Astrocyte of the cerebellum (primary cell): ENCODE results near the gene CD52.
"Not testable (repeated sequence)": the region's sequence is repeated elsewhere in the genome, so short reads cannot be mapped to it uniquely, and the experiment has no call there.

Experiments
- DNase-seq: peaks from one replicate; pipeline ENCODE4 v3.0.0-alpha.2; 2011; ENCODE audit warnings: low read depth
- H3K4me3 ChIP-seq: 2 replicates; pipeline ENCODE4 v1.5.1; 2011; ENCODE audit warnings: mild to moderate bottlenecking, low read depth, low read length, moderate library complexity
- in situ Hi-C: cut with HindIII; loops from 2 replicates; pipeline ENCODE4 v1.10.0; 2017; ENCODE audit warnings: low sequenced_read_pairs
- TF ChIP-seq, protein P1 (sequence below): IDR thresholded peaks from 2 replicates; pipeline ENCODE4 v1.5.1; 2012; ENCODE audit warnings: low read length, low read depth, moderate library complexity, mild to moderate bottlenecking; ENCODE audit errors: missing control alignments

The CD52 gene

DNA sequence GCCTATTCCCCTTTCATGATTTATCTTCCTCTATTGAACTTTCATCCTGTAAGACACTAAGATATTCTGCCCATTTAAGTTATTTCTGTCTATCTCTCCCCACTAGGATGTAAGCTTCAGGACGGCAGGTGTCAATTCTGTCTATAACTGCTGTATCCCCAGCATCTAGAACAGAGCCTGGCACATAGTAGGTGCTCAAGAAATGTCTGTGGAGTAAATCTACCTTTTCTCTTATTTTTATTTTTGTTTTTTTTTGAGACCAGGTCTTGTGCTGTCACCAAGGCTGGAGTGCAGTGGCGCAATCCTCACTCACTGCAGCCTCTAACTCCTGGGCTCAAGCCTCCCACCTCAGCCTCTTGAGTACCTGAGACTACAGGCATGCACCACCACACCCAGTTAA lies 5.6 kb downstream of the CD52 start:
- TF ChIP-seq, protein P1, sequence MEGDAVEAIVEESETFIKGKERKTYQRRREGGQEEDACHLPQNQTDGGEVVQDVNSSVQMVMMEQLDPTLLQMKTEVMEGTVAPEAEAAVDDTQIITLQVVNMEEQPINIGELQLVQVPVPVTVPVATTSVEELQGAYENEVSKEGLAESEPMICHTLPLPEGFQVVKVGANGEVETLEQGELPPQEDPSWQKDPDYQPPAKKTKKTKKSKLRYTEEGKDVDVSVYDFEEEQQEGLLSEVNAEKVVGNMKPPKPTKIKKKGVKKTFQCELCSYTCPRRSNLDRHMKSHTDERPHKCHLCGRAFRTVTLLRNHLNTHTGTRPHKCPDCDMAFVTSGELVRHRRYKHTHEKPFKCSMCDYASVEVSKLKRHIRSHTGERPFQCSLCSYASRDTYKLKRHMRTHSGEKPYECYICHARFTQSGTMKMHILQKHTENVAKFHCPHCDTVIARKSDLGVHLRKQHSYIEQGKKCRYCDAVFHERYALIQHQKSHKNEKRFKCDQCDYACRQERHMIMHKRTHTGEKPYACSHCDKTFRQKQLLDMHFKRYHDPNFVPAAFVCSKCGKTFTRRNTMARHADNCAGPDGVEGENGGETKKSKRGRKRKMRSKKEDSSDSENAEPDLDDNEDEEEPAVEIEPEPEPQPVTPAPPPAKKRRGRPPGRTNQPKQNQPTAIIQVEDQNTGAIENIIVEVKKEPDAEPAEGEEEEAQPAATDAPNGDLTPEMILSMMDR = no peak
- no peak overlapping the region for H3K4me3 ChIP-seq
- DNase-seq = no peak
- in situ Hi-C loops = no loop called here

DNA sequence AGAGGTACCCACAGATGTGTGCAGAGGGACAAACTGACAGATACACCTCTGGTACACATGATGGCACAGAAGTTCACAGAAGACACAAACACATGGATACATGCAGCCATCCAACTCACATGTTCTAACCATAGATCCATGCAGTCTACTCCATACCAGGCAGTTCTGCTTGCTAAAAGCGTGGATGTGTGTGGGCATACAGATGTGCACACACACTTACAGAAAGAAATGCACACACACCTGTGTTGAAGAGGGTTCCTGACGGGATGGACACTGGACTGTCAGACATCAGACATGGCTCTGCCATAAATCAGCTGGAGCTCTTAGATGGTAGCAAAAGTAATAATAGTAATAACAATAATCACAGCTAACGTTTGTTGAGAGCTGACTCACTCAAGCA lies 6.8 kb downstream of the CD52 start:
- TF ChIP-seq, protein P1 = no peak
- in situ Hi-C loops = no loop called here
- no peak for DNase-seq

DNA sequence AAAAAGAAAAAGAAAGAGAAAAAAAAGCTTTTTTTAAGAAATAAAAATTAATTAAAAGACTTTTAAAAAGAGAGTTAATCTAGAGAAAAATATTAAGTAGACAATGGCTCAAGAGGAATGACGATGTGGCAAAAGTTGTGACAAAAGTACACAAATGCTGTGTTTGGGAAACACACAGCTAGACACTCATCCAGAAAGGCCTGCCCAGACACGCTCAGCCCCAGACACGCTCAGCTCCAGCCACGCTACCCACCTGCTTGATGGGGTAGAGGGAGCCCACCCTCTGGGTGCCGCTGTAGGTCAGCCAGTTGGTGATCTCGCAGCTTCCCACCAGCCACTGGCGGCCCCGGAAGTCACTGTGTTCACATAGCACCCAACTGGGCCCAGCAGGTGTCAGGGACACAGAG lies 10.2 kb downstream of the CD52 start:
- in situ Hi-C loops = no loop called here
- no peak for DNase-seq
- H3K4me3 ChIP-seq = no peak overlapping the region
- TF ChIP-seq, protein P1 = no peak

More for the DNA sequence above, 6.8 kb downstream of the CD52 start:
- H3K4me3 ChIP-seq = no peak overlapping the region

DNA sequence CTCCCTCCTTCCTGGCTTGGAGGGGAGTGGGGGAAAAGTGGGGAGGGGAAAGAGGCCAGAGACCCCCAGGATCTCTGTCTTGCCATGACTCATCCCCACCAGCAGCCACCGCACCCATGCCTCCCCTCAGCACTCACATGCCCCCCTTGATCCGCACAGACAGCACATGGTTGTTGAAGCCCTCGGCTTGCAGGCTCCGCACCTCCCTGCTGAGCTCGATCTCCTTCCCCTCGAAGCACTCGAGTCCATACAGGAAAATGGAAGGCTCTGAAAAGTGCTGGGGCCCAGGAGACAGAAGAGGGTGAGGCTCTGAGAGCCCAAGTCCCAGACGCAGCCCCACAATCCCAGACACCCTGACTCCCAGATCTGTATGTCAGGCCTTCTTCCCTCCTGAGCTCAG lies 10.8 kb downstream of the CD52 start:
- in situ Hi-C loops = no loop called here
- no peak overlapping the region for H3K4me3 ChIP-seq
- DNase-seq = no peak
- TF ChIP-seq, protein P1 = no peak

DNA sequence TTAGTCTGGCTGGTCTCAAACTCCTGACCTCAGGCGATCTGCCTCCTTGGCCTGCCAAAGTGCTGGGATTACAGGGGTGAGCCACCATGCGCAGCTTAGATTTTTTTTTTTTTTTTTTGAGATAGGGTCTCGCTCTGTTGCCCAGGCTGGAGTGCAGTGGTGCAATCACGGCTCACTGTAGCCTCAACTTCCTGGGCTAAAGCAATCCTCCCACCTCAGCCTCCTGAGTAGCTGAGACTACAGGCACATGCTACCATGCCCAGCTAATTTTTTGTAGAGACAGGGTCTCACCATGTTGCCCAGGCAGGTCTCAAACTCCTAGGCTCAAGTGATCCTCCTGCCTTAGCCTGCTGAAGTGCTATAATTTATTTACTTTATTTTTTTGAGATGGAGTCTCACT lies 11.6 kb downstream of the CD52 start:
- in situ Hi-C loops, DNase-seq, H3K4me3 ChIP-seq: not testable (repeated sequence)

DNA sequence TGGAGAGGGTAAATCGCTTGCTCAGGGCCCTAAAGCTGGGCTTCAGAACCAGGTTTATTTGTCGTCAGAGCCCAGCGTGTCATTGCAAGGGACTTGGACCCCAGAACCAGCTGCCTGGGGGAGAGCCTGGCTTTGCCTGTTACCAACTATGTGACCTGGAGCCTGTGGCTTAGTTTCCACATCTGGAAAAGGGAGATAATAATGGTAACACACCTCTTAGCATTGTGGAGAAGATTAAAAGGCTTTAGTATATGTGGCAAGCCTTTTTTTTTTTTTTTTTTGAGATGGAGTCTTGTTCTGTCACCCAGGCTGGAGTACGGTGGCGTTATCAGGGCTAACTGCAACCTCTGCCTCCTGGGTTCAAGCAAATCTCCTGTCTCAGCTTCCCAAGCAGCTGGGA lies 12.5 kb downstream of the CD52 start:
- in situ Hi-C loops = no loop called here
- DNase-seq = no peak
- H3K4me3 ChIP-seq = no peak overlapping the region
- TF ChIP-seq, protein P1 = no peak

DNA sequence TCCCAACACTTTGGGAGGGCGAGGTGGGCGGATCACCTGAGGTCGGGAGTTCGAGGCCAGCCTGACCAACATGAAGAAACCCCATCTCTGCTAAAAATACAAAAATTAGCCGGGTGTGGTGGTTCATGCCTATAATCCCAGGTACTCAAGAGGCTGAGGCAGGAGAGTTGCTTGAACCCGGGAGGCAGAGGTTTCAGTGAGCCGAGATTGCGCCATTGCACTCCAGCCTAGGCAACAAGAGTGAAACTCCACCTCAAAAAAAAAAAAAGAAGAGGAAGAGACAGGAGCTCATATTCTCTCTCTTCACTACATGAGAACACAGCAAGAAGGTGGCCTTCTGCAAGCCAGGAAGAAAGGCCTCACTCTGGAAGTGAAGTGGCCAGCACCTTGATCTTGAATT lies 15.6 kb downstream of the CD52 start:
- in situ Hi-C loops, H3K4me3 ChIP-seq, DNase-seq: not testable (repeated sequence)
